T-helper 1 cell treated with Interleukin-12 subunit alpha and Interleukin-12 subunit beta and Interleukin-4 antibody, amounts not matched to agents 30 μg/mL and 1 μg/mL, for 36 hours (primary cell): ENCODE data around the gene SLC66A2.
A peak's percentile ranks its signal among the peaks of the same experiment; 100 is the strongest.

ENCODE experiments used
- H3K27ac Mint-ChIP-seq: one replicate; pipeline ENCODE4 v1.8.0; 2021; ENCODE audit warnings: mild to moderate bottlenecking, mixed read lengths
- H3K27me3 Mint-ChIP-seq: one replicate; pipeline ENCODE4 v1.8.0; 2021; ENCODE audit warnings: low read depth, mixed read lengths
- H3K36me3 Mint-ChIP-seq: one replicate; pipeline ENCODE4 v1.8.0; 2021; ENCODE audit warnings: low read depth, mixed read lengths
- H3K4me1 Mint-ChIP-seq: one replicate; pipeline ENCODE4 v1.8.0; 2021; ENCODE audit warnings: low read depth, mixed read lengths
- H3K4me3 Mint-ChIP-seq: one replicate; pipeline ENCODE4 v1.8.0; 2021; ENCODE audit warnings: mild to moderate bottlenecking, moderate library complexity, mixed read lengths
- H3K9me3 Mint-ChIP-seq: one replicate; pipeline ENCODE4 v1.8.0; 2021; ENCODE audit warnings: mixed read lengths

The SLC66A2 gene

GRCh38 chr18:79927607-79928562, 23.6 kb downstream of the SLC66A2 start:
- H3K36me3 Mint-ChIP-seq, result peaks cover 48% of the 10 kb centered on the region
- H3K27ac Mint-ChIP-seq, result no peak overlapping the region
- H3K27me3 Mint-ChIP-seq, result no peaks in the 10 kb centered on the region
- H3K4me1 Mint-ChIP-seq, result no peaks in the 10 kb centered on the region
- no peak overlapping the region for H3K4me3 Mint-ChIP-seq
- H3K9me3 Mint-ChIP-seq, result peaks cover 37% of the 10 kb centered on the region

DNA sequence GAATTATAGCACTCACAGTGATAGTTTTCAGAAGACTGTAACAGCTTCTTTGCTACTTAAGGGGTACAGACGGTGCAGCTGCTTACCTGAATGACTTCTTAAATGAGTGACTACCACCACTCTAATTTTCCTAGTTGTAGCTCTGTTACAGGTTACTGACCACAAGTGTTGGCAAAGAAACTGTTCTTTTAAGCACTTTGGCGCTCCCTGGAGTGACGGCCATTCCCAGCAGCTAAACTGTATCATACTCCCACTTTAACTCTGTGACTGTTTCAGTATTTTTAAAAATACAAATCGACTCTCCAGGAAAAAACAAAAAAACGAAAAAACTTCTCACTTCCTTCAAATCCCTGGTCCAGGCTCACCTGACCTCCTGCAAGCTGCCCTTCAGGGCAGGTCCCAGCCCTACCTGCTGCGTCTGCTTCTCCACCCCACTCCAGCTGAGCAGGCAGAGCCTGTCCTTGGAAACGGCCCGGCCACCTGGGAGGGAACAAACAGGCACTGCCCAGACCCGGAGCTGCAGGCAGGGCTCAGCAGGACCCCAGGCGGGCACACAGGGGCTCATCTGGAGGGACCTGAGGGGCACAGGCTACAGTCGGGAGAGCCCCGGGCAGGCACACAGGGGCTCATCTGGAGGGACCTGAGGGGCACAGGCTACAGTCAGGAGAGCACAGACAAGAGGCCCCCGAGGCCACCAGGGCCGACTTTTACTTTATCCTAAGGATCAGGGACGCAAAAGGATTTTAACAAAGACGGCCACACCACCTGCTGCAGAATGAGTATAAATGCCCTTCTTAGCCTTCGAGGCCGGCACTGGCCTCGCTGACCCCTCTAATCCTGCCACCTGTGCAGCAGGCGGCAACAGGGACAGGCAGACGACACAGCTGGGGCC, 24.5 kb downstream of the SLC66A2 start:
- H3K9me3 Mint-ChIP-seq, result peaks cover 28% of the 10 kb centered on the region
- peak overlapping the region; percentile 31 for H3K27ac Mint-ChIP-seq
- peaks cover 39% of the 10 kb centered on the region for H3K36me3 Mint-ChIP-seq
- H3K4me3 Mint-ChIP-seq, result no peak overlapping the region
- no peaks in the 10 kb centered on the region for H3K27me3 Mint-ChIP-seq
- H3K4me1 Mint-ChIP-seq, result no peaks in the 10 kb centered on the region

DNA sequence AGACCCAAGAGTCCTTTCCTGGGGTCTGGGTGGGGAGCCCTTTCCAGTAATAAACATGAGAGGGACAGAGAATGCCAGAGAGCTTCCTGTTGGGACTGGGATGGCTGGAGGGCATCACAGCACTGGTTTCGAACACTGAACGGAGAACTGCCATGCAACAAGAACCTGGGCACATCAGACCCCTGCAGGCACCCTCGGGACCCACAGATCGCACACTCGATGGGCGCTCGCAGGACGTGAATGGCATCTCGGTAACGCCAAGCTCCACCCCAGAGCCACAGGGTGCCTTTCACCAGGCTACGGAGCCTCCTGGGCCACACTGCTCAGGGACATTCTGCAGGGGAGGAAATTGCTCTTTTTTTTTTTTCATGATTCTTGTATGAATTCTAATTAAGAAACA, 25.1 kb downstream of the SLC66A2 start:
- Mint-ChIP-seq H3K27ac (no peak overlapping the region), H3K27me3 (no peaks in the 10 kb centered on the region), H3K4me1 (no peaks in the 10 kb centered on the region), H3K4me3 (no peak overlapping the region), H3K9me3 (peaks cover 24% of the 10 kb centered on the region), H3K36me3 (peaks cover 41% of the 10 kb centered on the region)

- no peaks in the 10 kb centered on the region for H3K4me1 Mint-ChIP-seq
- H3K4me3 Mint-ChIP-seq, result no peak overlapping the region
- H3K27ac Mint-ChIP-seq, result no peak overlapping the region
- H3K27me3 Mint-ChIP-seq, result no peaks in the 10 kb centered on the region
- H3K9me3 Mint-ChIP-seq, result peaks cover 16% of the 10 kb centered on the region
- H3K36me3 Mint-ChIP-seq, result peaks cover 34% of the 10 kb centered on the region
These were observed 26.4 kb downstream of the SLC66A2 start for GRCh38 chr18:79924814-79925731.

GRCh38 chr18:79923896-79924585, 27.4 kb downstream of the SLC66A2 start:
- Mint-ChIP-seq H3K27ac (no peak overlapping the region), H3K27me3 (no peaks in the 10 kb centered on the region), H3K9me3 (peaks cover 6% of the 10 kb centered on the region), H3K36me3 (peaks cover 28% of the 10 kb centered on the region), H3K4me1 (no peaks in the 10 kb centered on the region), H3K4me3 (no peak overlapping the region)

DNA sequence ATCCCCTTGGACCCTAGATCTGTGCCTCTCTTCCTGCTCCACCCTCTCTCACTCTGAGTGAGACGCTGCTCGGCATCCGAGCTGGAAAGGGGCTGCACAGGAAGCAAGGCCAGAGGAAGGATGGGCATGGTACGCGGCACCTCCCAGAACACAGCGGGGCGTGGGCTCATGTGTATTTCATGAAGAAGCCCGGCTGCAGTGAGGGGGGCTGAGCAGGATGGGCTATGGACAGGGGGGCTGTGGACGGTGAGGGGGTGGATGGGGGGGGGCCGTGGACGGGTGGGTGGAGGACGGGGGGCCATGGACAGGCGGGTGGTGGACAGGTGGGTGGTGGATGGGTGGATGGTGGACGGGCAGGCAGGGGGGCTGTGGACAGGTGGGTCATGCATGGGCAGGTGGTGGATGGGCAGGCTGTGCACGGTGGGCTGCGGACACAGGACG, 28.5 kb downstream of the SLC66A2 start:
- Mint-ChIP-seq H3K4me3 (no peak overlapping the region), H3K36me3 (peaks cover 23% of the 10 kb centered on the region), H3K27ac (no peak overlapping the region), H3K4me1 (peaks cover under 1% of the 10 kb centered on the region), H3K9me3 (no peaks in the 10 kb centered on the region), H3K27me3 (no peaks in the 10 kb centered on the region)

- Mint-ChIP-seq H3K4me3 (no peak overlapping the region), H3K9me3 (no peaks in the 10 kb centered on the region), H3K4me1 (peaks cover 3% of the 10 kb centered on the region), H3K27ac (no peak overlapping the region), H3K36me3 (peaks cover 26% of the 10 kb centered on the region), H3K27me3 (no peaks in the 10 kb centered on the region)
These were observed 29.2 kb downstream of the SLC66A2 start for GRCh38 chr18:79921984-79922965.

DNA sequence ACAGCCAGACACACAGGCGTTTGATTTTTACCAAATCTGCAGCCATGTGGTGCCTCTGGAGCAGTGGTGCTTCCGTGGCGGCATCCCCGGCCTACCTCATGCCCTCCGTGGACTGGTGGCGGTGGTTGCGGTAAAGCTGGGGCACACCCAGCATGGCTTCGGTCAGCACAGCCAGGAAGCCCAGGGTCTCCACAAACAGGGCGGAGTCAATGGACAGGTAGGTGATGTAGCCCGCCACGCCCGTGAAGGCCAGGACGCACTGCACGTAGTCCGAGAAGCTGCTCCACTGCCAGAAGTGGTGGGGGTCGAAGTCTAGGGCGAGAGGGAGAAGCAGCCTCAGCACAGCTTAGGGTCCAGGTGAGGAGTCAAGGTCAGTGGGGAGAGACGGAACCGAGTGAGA, 32.4 kb downstream of the SLC66A2 start:
- H3K27me3 Mint-ChIP-seq, result no peaks in the 10 kb centered on the region
- H3K27ac Mint-ChIP-seq, result no peak overlapping the region
- peaks cover 4% of the 10 kb centered on the region for H3K9me3 Mint-ChIP-seq
- no peak overlapping the region for H3K4me3 Mint-ChIP-seq
- H3K36me3 Mint-ChIP-seq, result peaks cover 43% of the 10 kb centered on the region
- H3K4me1 Mint-ChIP-seq, result peaks cover 3% of the 10 kb centered on the region

DNA sequence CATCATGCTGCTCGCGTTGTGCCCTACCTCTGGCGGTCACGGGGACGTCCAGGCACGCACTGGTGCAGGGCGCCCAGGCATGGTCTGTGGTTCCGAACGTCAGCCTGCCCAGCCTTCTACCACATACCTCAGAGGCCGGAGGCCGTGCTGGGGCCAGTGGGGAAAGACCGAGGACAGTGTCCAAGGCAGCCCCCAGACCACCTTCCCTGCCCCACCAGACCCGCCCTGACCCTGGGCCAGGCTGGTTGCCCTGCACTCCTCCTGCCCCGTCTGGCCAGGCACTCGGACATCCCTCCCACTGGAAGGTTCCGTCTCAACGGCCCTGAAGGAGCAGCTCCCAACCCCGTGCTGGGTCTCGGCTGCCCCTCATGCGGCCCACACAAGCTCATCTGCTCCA, 32.8 kb downstream of the SLC66A2 start:
- no peak overlapping the region for H3K27ac Mint-ChIP-seq
- H3K27me3 Mint-ChIP-seq, result no peaks in the 10 kb centered on the region
- peaks cover 41% of the 10 kb centered on the region for H3K36me3 Mint-ChIP-seq
- no peak overlapping the region for H3K4me3 Mint-ChIP-seq
- H3K9me3 Mint-ChIP-seq, result peaks cover 4% of the 10 kb centered on the region
- peaks cover 3% of the 10 kb centered on the region for H3K4me1 Mint-ChIP-seq

DNA sequence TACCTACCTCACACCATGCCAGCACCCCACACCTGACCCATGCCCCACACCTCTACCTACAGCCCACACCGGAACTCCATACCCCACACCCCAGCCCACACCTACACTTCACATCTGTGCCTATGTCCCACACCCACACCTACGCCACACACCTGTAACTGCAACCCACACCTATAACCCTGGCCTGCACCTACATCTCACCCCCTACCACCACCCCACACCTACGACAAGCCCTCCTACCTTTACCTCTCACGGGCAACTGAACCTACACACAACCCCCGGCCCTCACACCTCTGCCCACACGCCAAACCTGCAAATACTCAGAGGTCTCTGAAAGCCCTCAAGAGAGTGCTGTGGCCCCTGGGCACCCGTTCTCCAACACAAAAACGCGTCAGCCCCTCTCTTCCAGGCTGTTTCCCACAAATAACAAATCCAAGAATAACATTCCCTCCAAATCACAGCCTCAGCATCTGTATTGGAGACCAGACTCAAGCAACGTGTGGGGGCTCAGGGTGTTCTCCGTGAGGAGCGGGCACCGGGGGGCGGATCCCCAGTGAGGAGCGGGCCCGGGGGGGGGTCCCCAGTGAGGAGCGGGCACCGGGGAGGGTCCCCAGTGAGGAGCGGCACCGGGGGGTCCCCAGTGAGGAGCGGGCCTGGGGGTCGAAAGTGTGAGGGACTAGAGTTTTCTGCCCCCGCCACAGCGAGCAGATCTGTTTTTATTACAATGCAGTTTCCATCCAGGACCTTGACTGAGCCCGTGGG, 33.4 kb downstream of the SLC66A2 start:
- no peak overlapping the region for H3K27ac Mint-ChIP-seq
- H3K4me1 Mint-ChIP-seq, result peaks cover 9% of the 10 kb centered on the region
- H3K36me3 Mint-ChIP-seq, result peaks cover 40% of the 10 kb centered on the region
- no peaks in the 10 kb centered on the region for H3K27me3 Mint-ChIP-seq
- H3K4me3 Mint-ChIP-seq, result no peak overlapping the region
- peaks cover 4% of the 10 kb centered on the region for H3K9me3 Mint-ChIP-seq

DNA sequence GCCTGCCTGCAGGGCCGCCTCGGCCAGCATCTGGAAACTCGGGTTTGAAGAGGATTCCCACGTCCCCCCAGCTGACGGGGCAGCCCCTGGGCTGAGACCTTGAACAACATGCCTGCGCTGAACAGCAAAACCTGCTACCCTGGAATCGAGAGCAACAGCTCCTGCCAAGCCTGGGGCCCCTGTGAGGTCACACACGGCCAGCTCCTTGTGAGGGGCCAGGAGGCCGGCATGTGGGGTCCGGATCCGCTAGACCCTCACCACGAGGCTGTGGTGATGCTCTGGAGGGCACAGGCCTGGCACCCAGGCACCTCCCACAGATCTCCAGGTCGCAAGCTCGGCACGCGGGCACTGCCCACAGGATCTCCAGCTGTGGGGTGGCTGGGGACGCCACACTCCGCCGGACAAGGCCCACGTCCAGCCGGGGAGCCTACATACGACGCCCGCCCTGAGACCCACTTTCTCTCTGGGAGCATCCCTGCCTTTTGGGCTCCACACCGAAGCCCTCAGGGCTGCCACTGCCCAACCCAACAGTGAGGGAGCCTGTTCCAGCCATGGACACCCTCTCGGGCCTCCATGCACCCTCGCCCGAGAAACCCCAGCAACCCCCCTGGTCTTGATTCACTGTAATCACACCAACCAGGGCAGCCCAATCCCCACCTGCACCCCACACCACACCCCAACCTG, 34.1 kb downstream of the SLC66A2 start:
- no peak overlapping the region for H3K4me3 Mint-ChIP-seq
- no peaks in the 10 kb centered on the region for H3K27me3 Mint-ChIP-seq
- H3K4me1 Mint-ChIP-seq, result peaks cover 10% of the 10 kb centered on the region
- peaks cover 4% of the 10 kb centered on the region for H3K9me3 Mint-ChIP-seq
- H3K27ac Mint-ChIP-seq, result no peak overlapping the region
- H3K36me3 Mint-ChIP-seq, result peaks cover 40% of the 10 kb centered on the region
